ENCODE data around the gene NUS1. TPM values are rescaled to one million over a fixed set of nuclear protein-coding genes. Genes with fewer than 3 reads are reported as not detected.
"Not testable (repeated sequence)": the region's sequence is repeated elsewhere in the genome, so short reads cannot be mapped to it uniquely, and the experiment has no call there.

The NUS1 gene
- total RNA-seq, 6 experiments from 2014 or later: 19.6 to 23.4 (median 21.0) TPM

GRCh38 chr6:117729613-117730012 lies 54.3 kb downstream of the NUS1 start:
- TF ChIP-seq, protein P1, sequence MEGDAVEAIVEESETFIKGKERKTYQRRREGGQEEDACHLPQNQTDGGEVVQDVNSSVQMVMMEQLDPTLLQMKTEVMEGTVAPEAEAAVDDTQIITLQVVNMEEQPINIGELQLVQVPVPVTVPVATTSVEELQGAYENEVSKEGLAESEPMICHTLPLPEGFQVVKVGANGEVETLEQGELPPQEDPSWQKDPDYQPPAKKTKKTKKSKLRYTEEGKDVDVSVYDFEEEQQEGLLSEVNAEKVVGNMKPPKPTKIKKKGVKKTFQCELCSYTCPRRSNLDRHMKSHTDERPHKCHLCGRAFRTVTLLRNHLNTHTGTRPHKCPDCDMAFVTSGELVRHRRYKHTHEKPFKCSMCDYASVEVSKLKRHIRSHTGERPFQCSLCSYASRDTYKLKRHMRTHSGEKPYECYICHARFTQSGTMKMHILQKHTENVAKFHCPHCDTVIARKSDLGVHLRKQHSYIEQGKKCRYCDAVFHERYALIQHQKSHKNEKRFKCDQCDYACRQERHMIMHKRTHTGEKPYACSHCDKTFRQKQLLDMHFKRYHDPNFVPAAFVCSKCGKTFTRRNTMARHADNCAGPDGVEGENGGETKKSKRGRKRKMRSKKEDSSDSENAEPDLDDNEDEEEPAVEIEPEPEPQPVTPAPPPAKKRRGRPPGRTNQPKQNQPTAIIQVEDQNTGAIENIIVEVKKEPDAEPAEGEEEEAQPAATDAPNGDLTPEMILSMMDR (IDR thresholded peaks at IDR 0.05): no peak
- TF ChIP-seq POLR2A (IDR thresholded peaks at IDR 0.05): no peak
- DNase-seq (no peak), ATAC-seq (no peak)
- no peak overlapping the region for H3K27ac ChIP-seq
- intact Hi-C loops (cut with DNase I): no loop called here
- H3K36me3 ChIP-seq: no peaks in the 10 kb centered on the region
- H3K27me3 ChIP-seq: no peaks in the 10 kb centered on the region
- no peaks in the 10 kb centered on the region for H3K4me1 ChIP-seq
- H3K9me3 ChIP-seq: no peaks in the 10 kb centered on the region
- no peak overlapping the region for H3K4me3 ChIP-seq
- WGBS (ENCODE audit: insufficient coverage, low coverage, low lambda C conversion rate, missing lambda C conversion rate): 30% methylated on average over 1 of the region's 1 CpG

- ATAC-seq: no peak
- Histone ChIP-seq H3K9me3 (no peaks in the 10 kb centered on the region), H3K27me3 (no peaks in the 10 kb centered on the region), H3K27ac (no peak overlapping the region), H3K36me3 (no peaks in the 10 kb centered on the region), H3K4me1 (no peaks in the 10 kb centered on the region), H3K4me3 (no peak overlapping the region)
- DNase-seq: no peak
- WGBS (ENCODE audit: insufficient coverage, low coverage, low lambda C conversion rate, missing lambda C conversion rate): 64% methylated on average over 1 of the region's 1 CpG
- intact Hi-C loops (cut with DNase I): no loop called here
- TF ChIP-seq POLR2A (IDR thresholded peaks at IDR 0.05): no peak
These were observed 58.1 kb downstream of the NUS1 start for GRCh38 chr6:117733341-117733740.

GRCh38 chr6:117739869-117740268 lies 64.6 kb downstream of the NUS1 start:
- no peaks in the 10 kb centered on the region for H3K4me1 ChIP-seq
- DNase-seq: no peak
- intact Hi-C loops (cut with DNase I): no loop called here
- ATAC-seq: no peak
- H3K4me3 ChIP-seq: no peak overlapping the region
- no peaks in the 10 kb centered on the region for H3K9me3 ChIP-seq
- no peak for TF ChIP-seq POLR2A (IDR thresholded peaks at IDR 0.05)
- TF ChIP-seq, protein P1 (IDR thresholded peaks at IDR 0.05): no peak
- H3K27ac ChIP-seq: no peak overlapping the region
- H3K36me3 ChIP-seq: no peaks in the 10 kb centered on the region
- H3K27me3 ChIP-seq: no peaks in the 10 kb centered on the region
- WGBS (ENCODE audit: insufficient coverage, low coverage, low lambda C conversion rate, missing lambda C conversion rate): 0% methylated on average over 1 of the region's 4 CpGs

- intact Hi-C loops (cut with DNase I): no loop called here
- WGBS (ENCODE audit: insufficient coverage, low coverage, low lambda C conversion rate, missing lambda C conversion rate): 50% methylated on average over 2 of the region's 2 CpGs
- no peak overlapping the region for H3K27ac ChIP-seq
- H3K36me3 ChIP-seq: no peaks in the 10 kb centered on the region
- ATAC-seq (no peak), DNase-seq (no peak)
- H3K4me3 ChIP-seq: no peak overlapping the region
- TF ChIP-seq, protein P1 (IDR thresholded peaks at IDR 0.05): no peak
- no peak for TF ChIP-seq POLR2A (IDR thresholded peaks at IDR 0.05)
- no peaks in the 10 kb centered on the region for H3K27me3 ChIP-seq
- H3K4me1 ChIP-seq: no peaks in the 10 kb centered on the region
- no peaks in the 10 kb centered on the region for H3K9me3 ChIP-seq
These were observed 65.3 kb downstream of the NUS1 start for GRCh38 chr6:117740605-117741004.

DNA sequence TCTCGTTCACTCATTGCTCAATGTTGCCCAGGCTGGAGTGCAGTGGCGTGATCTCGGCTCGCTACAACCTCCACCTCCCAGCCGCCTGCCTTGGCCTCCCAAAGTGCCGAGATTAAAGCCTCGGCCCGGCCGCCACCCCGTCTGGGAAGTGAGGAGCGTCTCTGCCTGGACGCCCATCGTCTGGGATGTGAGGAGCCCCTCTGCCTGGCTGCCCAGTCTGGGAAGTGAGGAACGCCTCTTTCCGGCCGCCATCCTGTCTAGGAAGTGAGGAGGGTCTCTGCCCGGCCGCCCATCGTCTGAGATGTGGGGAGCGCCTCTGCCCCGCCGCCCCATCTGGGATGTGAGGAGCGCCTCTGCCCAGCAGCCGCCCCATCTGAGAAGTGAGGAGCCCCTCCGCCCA lies 75.4 kb downstream of the NUS1 start:
- H3K36me3 ChIP-seq; DNase-seq; H3K4me3 ChIP-seq; ATAC-seq; H3K27ac ChIP-seq; intact Hi-C loops (cut with DNase I); H3K9me3 ChIP-seq; H3K4me1 ChIP-seq; H3K27me3 ChIP-seq: not testable (repeated sequence)
- WGBS (ENCODE audit: insufficient coverage, low coverage, low lambda C conversion rate, missing lambda C conversion rate): 91% methylated on average over 11 of the region's 25 CpGs

Other genes with a start within 250 kb of the NUS1 start
- gene ROS1, start 249.5 kb upstream of the NUS1 start, total RNA-seq: under 1 TPM in 3 of 6 experiments, not detected in 3; 0.07 to 0.12 (median 0.07) TPM
- 10 to 100 TPM in 4 of 6 experiments, 1 to 10 TPM in 2; 7.6 to 22.8 (median 10.8) TPM for gene DCBLD1, start 192.8 kb upstream of the NUS1 start, total RNA-seq
- 10 to 100 TPM in 3 of 6 experiments, 1 to 10 TPM in 3; 8.3 to 10.7 (median 10.1) TPM for gene GOPC, start 73.0 kb upstream of the NUS1 start, total RNA-seq
- under 1 TPM in 1 of 6 experiments, not detected in 5; 0.12 TPM for gene SLC35F1, start 231.8 kb downstream of the NUS1 start, total RNA-seq